Stimulated activated CD8-positive, alpha-beta memory T cell treated with anti-CD3 and anti-CD28 coated beads, Interleukin-2, amount 100 ng/mL, for 48 hours (primary cell): ENCODE results near the gene ZNF335.
"Not testable (repeated sequence)": the region's sequence is repeated elsewhere in the genome, so short reads cannot be mapped to it uniquely, and the experiment has no call there.

Experiments used
- DNase-seq, 2 donors: peaks; one replicate each; pipeline ENCODE4 v3.0.0-alpha.2; 2020; ENCODE audit warnings: low read depth in 2 of 2

The ZNF335 gene

DNA sequence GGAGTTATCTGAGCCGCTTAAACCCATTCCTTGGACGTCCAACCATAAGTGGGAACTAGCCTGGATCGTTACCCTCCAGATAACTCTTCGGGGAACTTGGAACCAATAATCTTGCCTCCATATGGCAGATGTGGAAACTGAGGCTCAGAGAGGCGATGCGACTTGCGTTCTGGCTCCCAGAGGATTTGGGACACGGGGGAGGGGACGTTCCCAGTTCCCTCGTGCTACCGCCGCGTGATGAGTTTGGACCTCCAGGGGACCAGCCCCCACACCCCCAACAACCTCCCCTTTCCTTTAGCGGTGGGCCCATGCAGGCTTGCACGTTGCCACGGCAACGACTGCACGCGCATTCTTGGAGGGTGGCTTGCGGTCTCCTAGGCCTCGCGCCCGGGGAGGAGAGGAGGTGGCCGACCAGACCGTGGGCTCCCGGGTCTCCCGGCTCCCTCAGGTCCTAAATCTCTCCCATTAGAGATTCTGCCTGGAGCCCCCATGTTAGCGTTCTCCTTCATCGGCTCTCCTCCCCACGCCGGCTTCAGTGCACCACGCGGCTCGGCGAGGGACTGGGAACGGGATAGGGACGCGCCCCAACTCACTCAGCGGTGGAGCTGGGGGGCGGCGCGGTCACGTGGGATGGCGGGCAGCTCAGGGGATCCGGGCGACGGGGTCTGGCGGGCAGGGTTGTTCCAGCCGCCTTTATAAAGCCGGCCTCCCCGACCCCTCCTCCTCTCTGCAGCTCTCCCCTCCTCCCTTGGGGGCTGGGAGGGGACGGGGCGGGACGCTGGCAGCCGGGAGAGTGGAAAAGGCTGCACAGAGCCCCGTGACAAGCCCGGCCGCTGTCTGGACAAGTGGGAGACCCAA is 60.3 kb downstream of the ZNF335 start, which contains the start of gene PLTP:
PLTP (minus strand) TSS at position 670 of the 858 bp plus-strand sequence. CDS start 703 bp downstream, outside the sequence.
- peak in 1 of 2 donors; percentile 22 for DNase-seq

- DNase-seq = peak; percentile 94 to 99
Measured at GRCh38 chr20:45910670-45911485, 61.1 kb downstream of the ZNF335 start.

GRCh38 chr20:45909817-45910669 is 62.0 kb downstream of the ZNF335 start:
- DNase-seq = no peak

DNA sequence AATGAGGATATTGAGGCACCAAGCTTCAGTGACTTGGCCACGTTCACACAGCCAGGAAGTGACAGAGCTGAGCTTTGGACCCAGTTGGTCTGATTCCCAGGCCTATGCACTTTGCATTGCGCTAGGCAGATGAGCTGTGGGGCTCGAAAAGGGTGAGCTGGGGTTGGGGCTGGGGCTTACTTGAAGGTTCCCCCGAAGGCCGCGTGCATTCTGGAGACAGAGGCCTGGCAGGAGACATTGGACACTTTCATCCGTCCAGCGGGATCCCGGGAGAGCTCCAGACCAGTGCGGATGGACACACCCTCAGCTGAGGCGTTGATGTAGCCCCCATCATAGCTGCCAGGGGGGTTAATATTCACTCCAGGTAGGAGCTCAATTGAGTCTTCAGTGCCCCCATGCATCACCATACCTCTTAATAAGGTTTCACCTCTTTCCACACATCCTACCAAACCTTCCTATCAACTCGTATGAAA is 62.6 kb downstream of the ZNF335 start:
- DNase-seq = no peak

GRCh38 chr20:45908084-45908483 is 63.9 kb downstream of the ZNF335 start:
- no peak for DNase-seq

DNA sequence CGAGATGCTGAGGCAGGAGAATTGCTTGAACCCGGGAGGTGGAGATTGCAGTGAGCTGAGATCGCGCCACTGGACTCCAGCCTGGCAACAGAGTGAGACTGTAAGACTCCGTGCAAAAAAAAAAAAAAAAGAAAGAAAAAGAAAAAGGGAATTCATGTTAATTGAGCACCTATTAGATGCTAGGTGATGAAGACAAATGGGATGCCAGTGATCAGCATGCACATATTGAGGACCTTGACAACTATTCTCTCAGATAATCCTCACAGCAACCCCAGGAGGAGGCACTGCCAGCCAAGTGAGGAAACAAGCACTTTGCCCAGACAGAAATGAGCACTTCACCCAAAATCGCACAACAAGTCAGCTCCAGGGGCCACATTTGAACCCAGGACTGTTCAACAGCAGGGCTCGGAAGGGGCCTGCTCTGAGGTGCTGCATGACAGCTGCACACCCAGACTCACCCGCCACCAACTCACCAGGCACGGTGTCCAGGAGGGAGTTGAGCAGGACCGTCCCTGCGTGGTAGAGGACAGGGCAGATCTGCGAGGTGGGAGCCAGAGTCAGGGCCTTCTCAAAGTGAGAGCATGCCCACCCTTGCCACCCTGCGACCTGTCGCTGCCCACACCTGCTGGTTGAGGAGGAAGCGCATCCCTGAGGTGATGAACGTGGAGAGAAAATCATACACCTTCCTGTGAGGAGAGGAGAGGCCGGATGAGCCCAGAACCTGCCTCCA is 64.6 kb downstream of the ZNF335 start:
- no peak for DNase-seq

GRCh38 chr20:45905505-45906079 is 66.4 kb downstream of the ZNF335 start:
- DNase-seq = no peak

DNA sequence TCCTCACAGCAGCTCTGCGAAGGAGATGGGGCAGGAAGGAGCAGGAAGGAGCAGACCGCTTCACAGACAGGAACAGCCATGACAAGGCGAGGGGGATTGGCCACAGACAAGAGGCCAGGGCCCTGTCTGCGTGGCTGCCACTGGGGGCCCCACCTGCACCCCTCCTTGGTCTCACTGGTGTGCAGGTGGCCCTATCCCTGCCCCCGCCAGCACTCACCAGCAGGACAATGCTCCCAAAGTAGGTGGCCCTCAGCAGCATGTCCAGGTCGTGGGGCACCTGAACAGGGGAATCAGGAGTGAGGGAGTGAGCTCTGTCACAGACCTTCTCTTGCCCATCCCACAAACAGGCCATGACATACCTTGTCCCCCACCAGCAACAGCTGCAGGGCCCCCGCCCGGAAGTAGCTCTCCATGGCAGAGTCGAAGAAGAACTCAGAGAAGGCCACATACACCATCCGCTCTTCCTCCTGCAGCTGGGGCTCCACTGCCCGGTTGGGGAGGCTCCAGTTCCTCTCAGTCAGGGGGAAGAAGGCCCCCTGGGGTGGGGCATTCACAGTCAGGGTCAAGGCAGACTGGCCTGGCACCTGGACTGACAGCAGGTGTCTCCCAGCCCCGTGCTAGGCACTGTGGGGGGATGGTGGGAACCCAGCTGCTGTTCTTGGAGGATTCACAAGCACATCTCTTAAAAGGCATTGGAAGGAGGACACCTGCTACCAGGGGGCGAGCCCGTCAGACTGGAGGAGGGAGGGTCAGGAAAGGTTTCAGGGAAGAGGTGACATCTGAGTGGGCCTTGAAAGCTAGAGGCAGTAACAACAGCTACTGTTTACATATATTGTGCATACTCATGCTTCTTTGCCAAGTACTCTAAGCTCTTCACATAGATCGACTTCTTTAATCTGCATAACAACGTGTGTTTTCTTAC is 67.2 kb downstream of the ZNF335 start:
- DNase-seq = no peak

- no peak for DNase-seq
Measured at GRCh38 chr20:45902199-45902701, 69.8 kb downstream of the ZNF335 start.

- DNase-seq = not testable (repeated sequence)
Measured at GRCh38 chr20:45901332-45901731, 70.7 kb downstream of the ZNF335 start.

- DNase-seq = no peak
Measured at GRCh38 chr20:45899046-45899835, 72.8 kb downstream of the ZNF335 start.
